Panc1 (cell line): Measurements from ENCODE around the gene CMTM8. TPM values are rescaled to one million over a fixed set of nuclear protein-coding genes. Genes with fewer than 3 reads are reported as not detected.

Experiments
- ATAC-seq: fragments of 200-7000 bp; cut with Tn5 transposase; 2 replicates; pipeline ENCODE4 v1.9.1; 2020; ENCODE audit warnings: mild to moderate bottlenecking, moderate library complexity
- BruUV-seq: library from RNA; stranded (reverse); fragments of 400-500 nt; replicated peaks from 2 replicates; lab custom pipeline; 2021; lab: Mats Ljungman, UMichigan
- CTCF ChIA-PET: fragments of 300-600 bp; sonication (Branson Sonifier 250); formaldehyde crosslinking; loops from one replicate; lab custom pipeline; 2022; ENCODE audit warnings: antibody characterized with exemption; lab: Charles Lee
- POLR2A ChIA-PET: fragments of 300-600 bp; sonication (Branson Sonifier 250); formaldehyde crosslinking; loops from one replicate; lab custom pipeline; 2022; ENCODE audit warnings: antibody characterized with exemption; lab: Charles Lee
- DNase-seq: peaks from one replicate; pipeline ENCODE4 v3.0.0-alpha.2; 2010; ENCODE audit warnings: low read depth, low spot score
- H3K27ac ChIP-seq: 2 replicates; pipeline ENCODE4 v1.5.1; 2011; ENCODE audit warnings: mild to moderate bottlenecking, low read length, inconsistent platforms
- H3K27me3 ChIP-seq: fragments of 200-500 bp; sonication (Bioruptor generic); 2 replicates; pipeline ENCODE4 v1.6.0; 2014; ENCODE audit warnings: low read length, inconsistent platforms; ENCODE audit not compliant: control insufficient read depth, insufficient read depth
- H3K36me3 ChIP-seq: fragments of 200-500 bp; sonication (Bioruptor generic); 2 replicates; pipeline ENCODE4 v1.5.1; 2014; ENCODE audit warnings: inconsistent platforms, mild to moderate bottlenecking, low read length, moderate library complexity; ENCODE audit not compliant: control insufficient read depth, insufficient read depth
- H3K4me1 ChIP-seq: 2 replicates; pipeline ENCODE4 v1.5.1; 2011; ENCODE audit warnings: inconsistent platforms, mild to moderate bottlenecking, low read length, moderate library complexity; ENCODE audit not compliant: control insufficient read depth, insufficient read depth
- H3K4me3 ChIP-seq, 2 experiments: 2 replicates each; pipeline ENCODE4 v1.5.1; 2011 to 2012; ENCODE audit warnings: low read depth in 2 of 2, low read length in 2 of 2, mild to moderate bottlenecking in 2 of 2, inconsistent platforms in 1 of 2, moderate library complexity in 1 of 2
- H3K9me3 ChIP-seq: fragments of 200-500 bp; sonication (Bioruptor generic); 2 replicates; pipeline ENCODE4 v1.5.1; 2014; ENCODE audit warnings: low read depth, mild to moderate bottlenecking, inconsistent platforms, low read length, moderate library complexity; ENCODE audit not compliant: control insufficient read depth, insufficient read depth
- CTCF ChIP-seq: fragments of 450-650 bp; IDR thresholded peaks from 2 replicates; pipeline ENCODE4 v1.5.1; 2017; ENCODE audit warnings: mild to moderate bottlenecking
- POLR2AphosphoS5 ChIP-seq: IDR thresholded peaks from 2 replicates; pipeline ENCODE4 v1.6.1; 2012; ENCODE audit warnings: mild to moderate bottlenecking, low read depth, low read length, moderate library complexity
- REST ChIP-seq, 2 experiments: IDR thresholded peaks; 2 replicates each; pipeline ENCODE4 v1.6.1; 2011 to 2012; ENCODE audit warnings: low read depth in 2 of 2, control low read depth in 1 of 2, low read length in 1 of 2, mild to moderate bottlenecking in 1 of 2, moderate library complexity in 1 of 2; ENCODE audit not compliant: insufficient read depth in 1 of 2
- SIN3A ChIP-seq: IDR thresholded peaks from 2 replicates; pipeline ENCODE4 v1.6.1; 2012; ENCODE audit warnings: low read depth, mild to moderate bottlenecking, low read length, moderate library complexity, borderline replicate concordance; ENCODE audit not compliant: insufficient read depth
- TCF7L2 ChIP-seq: IDR thresholded peaks from 2 replicates; pipeline ENCODE4 v1.6.1; 2011; ENCODE audit warnings: mild to moderate bottlenecking, low read depth, low read length, inconsistent platforms
- in situ Hi-C: cut with HindIII; loops from 2 replicates; pipeline ENCODE4 v1.10.0; 2016; ENCODE audit warnings: low sequenced_read_pairs, low pct_unique_long_range_greater_than_20kb
- intact Hi-C: fragments of 100-400 bp; cut with micrococcal nuclease; formaldehyde crosslinking; loops from one replicate; pipeline ENCODE4 v1.10.0; 2022; ENCODE audit not compliant: unreplicated experiment
- total RNA-seq: library from RNA; stranded (reverse); gene quantifications from one replicate; pipeline ENCODE4 v1.2.1, GENCODE V29; 2021; ENCODE audit not compliant: unreplicated experiment

The CMTM8 gene
- total RNA-seq, 1 experiment from 2014 or later, result 9.8 TPM

- no peak for TF ChIP-seq REST (IDR thresholded peaks at IDR 0.05; ENCODE audit: insufficient read depth in 1 of 2, low read depth in 2 of 2, low read length in 1 of 2)
- TF ChIP-seq POLR2AphosphoS5, result no peak
- no peak for TF ChIP-seq CTCF
- Histone ChIP-seq H3K9me3 (no peaks in the 10 kb centered on the region), H3K27me3 (no peaks in the 10 kb centered on the region), H3K4me3 (no peak overlapping the region), H3K36me3 (no peaks in the 10 kb centered on the region), H3K4me1 (no peaks in the 10 kb centered on the region), H3K27ac (no peak overlapping the region)
- in situ Hi-C loops, result no loop called here
- ATAC-seq (no peak), DNase-seq (no peak)
- intact Hi-C loops, result no loop called here
- ChIA-PET CTCF (no interaction called here), POLR2A (no interaction called here)
- BruUV-seq, result no TSS peak
Observed at GRCh38 chr3:32283304-32283703, 44.8 kb downstream of the CMTM8 start.

DNA sequence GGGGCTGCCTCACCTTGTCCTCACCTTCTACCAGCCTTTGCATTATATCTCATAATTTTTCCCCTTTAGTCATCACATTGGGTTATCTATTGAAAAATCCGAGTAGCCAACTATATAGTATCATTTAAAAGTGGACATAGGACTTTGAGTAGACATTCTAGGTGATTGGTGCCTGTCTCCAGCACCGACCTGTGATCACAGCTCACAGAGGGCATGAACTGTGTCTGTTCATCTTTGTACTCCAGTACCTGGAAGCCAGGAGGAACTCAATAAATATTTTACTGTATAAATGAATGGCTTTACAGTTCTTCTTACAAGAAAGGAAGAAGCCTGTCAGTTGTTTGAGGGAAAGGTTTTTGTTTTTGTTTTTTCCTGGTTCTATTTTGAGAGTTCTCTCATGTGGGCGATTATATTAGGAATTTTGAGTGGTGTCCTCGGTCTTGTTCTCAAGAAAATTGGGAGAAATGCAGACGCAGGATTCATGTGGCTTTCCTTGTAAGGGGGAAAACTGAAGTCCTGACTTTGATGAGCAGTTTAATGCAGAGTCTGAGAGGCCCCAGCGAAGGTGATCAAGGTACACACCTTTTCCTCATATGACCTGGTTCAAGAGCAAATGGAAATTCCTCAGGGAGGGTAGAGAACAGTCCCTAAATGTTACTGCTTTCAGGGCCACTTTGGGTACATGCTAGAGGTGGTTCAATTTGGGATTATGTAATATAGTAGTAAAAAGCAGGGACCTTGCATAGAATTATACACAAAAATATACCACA is 46.1 kb downstream of the CMTM8 start:
- no peaks in the 10 kb centered on the region for H3K9me3 ChIP-seq
- intact Hi-C loops (no loop called here), in situ Hi-C loops (no loop called here)
- H3K4me1 ChIP-seq, result no peaks in the 10 kb centered on the region
- TF ChIP-seq REST (IDR thresholded peaks at IDR 0.05; ENCODE audit: insufficient read depth in 1 of 2, low read depth in 2 of 2, low read length in 1 of 2) (no peak), SIN3A (no peak), POLR2AphosphoS5 (no peak), TCF7L2 (no peak), CTCF (no peak)
- ATAC-seq (no peak), DNase-seq (no peak)
- H3K4me3 ChIP-seq, result no peak overlapping the region
- no peaks in the 10 kb centered on the region for H3K27me3 ChIP-seq
- H3K27ac ChIP-seq, result no peak overlapping the region
- ChIA-PET POLR2A (interaction anchor here (0.5 kb wide), 1 partner anchor 25 kb away, joined by 3 read pairs; no protein-coding TSS in a partner anchor), CTCF (no interaction called here)
- no TSS peak for BruUV-seq
- no peaks in the 10 kb centered on the region for H3K36me3 ChIP-seq
